ENCODE results near the gene MTNR1A.

Gene MTNR1A

DNA sequence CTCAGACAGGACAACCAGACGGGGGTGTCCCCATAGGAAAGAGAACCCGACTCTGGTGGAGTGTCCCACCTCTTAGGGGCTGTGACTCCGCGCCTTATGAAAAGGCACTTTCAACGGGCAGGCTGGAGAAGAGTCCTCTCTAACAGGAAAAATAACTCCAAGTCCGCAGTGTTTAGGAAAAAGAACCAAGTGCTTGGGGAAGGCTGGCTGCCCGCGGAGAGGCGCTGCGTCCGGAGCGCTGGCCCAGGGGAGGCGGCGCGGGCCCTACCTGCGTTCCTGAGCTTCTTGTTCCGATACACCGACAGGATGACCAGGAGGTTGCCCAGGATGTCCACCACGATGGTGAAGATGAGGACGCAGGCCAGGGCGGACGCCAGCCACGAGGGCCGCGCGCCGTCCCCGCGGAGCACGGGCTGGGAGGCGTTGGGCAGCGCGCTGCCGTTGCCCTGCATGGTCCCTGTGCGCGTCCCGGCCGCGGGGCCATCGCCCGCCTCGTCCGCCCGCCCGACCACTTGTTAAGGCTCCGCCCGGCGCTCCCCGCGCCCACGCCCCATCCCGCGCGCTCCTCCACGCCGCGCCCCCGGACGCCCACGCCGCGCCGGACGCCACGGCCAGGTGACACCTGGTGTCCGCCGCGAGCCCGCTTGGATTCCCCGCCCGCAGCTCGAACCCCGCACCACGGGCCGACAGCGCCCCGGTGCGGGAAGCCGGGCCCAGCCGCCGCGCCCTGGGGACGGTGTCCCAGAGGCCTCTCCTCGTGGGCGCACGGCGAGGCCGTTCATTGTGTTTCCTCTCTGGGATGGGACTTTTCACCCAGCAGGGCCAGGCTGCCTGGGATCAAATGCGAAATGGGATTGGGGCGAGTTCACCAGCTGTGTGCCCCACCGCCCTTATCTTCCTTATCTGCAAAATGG, at the start of gene MTNR1A:
TSS of gene MTNR1A (minus strand) at position 654 of the 914 bp plus-strand sequence. CDS start at position 452, 202 bp downstream.
- DNase-seq (ENCODE audit: low spot score): no peak

DNA sequence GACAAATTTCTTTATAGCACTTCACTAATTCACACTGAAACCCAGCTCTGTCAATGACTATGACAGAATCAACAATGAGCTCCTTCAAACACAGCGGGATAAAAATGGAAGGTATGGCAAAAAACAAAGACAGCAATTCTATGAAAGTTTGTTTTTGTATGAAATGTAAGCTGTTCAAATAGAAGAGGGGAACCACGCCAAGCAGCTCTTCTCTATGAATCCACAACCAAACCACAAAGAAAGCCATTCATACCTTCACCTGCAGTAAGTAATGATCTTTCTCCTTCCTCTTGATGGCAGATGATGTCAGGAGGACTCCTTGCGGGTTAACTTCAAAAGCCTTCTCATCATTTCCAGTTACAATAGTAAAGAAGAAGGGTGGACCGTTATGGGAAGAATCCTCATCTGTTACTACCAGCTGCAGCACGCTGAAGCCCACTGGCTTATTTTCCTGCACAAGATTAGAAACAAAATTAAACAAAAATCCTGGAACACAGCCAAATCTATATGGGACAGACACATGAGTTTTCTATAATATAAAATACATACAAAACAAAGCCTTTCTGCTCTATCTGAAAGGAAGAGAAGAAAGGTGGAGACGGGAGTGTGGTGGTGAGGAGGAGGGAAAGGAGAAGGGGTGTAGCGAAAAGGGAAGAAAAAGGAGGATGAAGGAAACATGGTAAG, 48.9 kb upstream of the MTNR1A start:
- DNase-seq (ENCODE audit: low spot score): no peak

GRCh38 chr4:186602978-186603377, 47.6 kb upstream of the MTNR1A start:
- DNase-seq (ENCODE audit: low spot score): no peak

DNA sequence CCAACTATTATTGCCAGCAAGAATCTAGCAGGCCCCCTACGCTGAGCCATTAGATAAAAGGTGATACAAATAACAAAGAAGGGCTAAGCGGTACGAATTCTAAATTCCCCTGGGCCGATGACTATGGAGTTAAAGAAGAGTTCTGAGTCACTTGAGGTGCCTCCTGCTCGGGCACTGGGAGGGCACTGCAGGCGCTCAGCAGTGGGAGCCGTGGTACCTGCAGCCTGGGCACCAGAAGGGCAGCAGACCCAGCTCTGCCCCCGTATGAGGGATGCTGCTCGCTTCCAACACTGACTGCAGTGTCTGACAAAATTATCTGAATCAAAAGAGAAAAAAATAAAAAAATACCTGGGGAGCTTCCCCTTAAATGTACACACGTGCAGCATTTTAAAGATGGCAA, 44.1 kb upstream of the MTNR1A start:
- no peak for DNase-seq (ENCODE audit: low spot score)

- no peak for DNase-seq (ENCODE audit: low spot score)
These were observed 43.3 kb upstream of the MTNR1A start for GRCh38 chr4:186598686-186599085.

- DNase-seq (ENCODE audit: low spot score): no peak
These were observed 41.6 kb upstream of the MTNR1A start for GRCh38 chr4:186596850-186597390.

DNA sequence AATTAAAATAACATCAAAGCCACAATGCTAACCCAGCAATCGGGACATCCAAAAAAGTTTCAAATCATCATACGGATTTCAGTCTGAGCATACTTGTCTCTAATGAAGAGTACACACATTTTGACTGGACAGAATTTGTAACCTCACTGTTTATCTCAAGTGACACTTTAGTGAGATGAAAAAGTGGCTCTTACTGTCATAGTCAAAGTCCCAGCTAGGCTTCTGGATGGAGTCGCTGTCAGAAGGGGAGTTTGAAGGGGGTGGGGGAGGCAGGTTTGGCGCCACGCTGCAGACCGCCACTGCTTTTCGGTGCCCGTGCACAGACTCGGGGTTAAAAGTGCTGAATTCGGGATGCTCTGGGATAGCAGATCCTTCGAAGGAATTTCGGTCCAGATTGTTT, 41.0 kb upstream of the MTNR1A start:
- no peak for DNase-seq (ENCODE audit: low spot score)

DNA sequence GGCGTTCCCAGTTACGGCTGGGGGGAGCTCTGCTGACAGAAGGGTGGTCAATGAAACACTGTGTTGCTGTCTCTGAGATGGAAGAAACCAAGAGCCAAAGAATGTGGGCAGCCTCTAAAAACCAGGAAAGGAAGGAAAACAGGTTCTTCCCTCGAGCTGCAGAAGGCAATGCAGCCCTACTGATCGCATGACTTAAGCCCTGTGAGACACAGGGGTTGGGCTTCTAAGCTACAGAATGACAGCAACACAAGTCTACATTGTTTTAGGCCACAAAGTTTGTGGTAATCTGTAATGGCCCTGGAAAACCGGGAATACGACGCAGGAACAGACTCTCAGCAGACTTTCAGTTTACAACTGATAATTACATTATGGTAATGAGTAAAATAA, 38.2 kb upstream of the MTNR1A start:
- DNase-seq (ENCODE audit: low spot score): no peak

DNA sequence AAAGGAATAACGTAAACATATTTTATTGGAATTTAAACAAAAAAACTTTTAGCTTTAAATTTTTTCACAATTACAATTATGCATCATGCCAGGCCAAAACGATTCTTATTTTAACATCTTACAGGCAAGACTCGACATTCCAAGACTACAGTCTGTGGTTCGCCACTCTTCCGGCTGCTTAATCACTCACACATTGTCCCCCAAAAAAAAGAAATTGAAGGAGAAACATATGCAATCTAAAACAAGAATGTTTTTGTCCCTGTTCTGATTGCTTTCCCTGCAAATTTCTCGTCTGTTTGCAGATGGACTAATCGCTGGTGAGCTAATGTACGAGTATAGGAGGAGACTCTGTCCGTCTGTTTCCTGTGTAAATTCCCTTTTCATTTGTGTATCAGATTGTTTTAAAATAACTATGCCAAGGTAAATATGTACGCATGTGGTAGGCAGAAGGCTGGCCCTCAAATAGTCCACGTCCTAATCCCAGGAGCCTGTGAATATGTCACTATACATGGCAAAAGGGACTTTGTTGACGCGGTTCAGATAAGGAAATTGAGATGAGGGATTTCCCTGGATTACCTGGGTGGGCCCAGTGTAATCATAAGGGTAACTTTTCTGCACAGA, 37.7 kb upstream of the MTNR1A start:
- no peak for DNase-seq (ENCODE audit: low spot score)

- DNase-seq (ENCODE audit: low spot score): no peak
These were observed 37.1 kb upstream of the MTNR1A start for GRCh38 chr4:186592445-186592844.

GRCh38 chr4:186591651-186592050, 36.3 kb upstream of the MTNR1A start:
- DNase-seq (ENCODE audit: low spot score): no peak

- no peak for DNase-seq (ENCODE audit: low spot score)
These were observed 33.1 kb upstream of the MTNR1A start for GRCh38 chr4:186588503-186588902.

- peak; percentile 41 for DNase-seq (ENCODE audit: low spot score)
These were observed 32.1 kb upstream of the MTNR1A start for GRCh38 chr4:186587416-186588018.

DNA sequence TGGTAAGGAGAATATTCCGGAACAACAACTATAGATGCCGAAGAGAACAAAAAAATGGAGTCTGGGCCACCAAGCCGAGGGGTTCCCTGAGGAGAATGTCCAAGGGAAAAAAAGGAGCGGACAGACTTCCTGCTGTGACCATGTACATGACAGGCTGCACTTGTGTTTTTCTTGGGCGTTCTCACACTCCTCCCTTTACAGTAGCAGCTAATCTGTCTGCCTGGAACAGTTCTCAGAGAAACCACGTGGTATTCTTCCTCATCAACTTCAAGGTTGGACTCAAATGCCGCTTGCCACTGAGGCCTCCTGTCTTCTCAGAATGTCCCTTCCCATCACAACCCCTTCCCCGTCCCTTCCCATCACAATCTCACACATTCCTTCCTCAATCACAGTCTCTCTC, 30.8 kb upstream of the MTNR1A start:
- DNase-seq (ENCODE audit: low spot score): no peak

GRCh38 chr4:186584912-186585311, 29.5 kb upstream of the MTNR1A start:
- no peak for DNase-seq (ENCODE audit: low spot score)

GRCh38 chr4:186581421-186581820, 26.1 kb upstream of the MTNR1A start:
- no peak for DNase-seq (ENCODE audit: low spot score)

DNA sequence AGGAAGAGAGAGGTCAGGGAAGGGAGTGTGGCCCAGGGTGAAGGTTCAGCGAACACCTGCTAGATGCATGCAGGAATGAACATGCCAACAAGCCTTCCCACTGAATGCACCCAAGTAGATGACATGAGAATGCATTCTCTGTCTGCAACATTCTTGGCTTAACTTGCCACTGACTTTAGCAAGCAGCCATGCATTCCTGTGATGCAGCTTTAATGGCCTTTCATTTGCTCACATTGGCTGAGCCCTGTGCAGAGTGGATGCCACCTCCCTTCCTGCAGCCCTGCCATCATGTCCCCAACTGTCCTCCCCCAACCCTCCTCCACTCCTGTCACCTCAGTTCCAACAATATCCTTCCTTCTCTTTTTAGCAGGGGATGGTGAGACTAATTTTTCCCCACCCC, 25.3 kb upstream of the MTNR1A start:
- no peak for DNase-seq (ENCODE audit: low spot score)

- DNase-seq (ENCODE audit: low spot score): no peak
These were observed 15.0 kb upstream of the MTNR1A start for GRCh38 chr4:186570193-186570996.

DNA sequence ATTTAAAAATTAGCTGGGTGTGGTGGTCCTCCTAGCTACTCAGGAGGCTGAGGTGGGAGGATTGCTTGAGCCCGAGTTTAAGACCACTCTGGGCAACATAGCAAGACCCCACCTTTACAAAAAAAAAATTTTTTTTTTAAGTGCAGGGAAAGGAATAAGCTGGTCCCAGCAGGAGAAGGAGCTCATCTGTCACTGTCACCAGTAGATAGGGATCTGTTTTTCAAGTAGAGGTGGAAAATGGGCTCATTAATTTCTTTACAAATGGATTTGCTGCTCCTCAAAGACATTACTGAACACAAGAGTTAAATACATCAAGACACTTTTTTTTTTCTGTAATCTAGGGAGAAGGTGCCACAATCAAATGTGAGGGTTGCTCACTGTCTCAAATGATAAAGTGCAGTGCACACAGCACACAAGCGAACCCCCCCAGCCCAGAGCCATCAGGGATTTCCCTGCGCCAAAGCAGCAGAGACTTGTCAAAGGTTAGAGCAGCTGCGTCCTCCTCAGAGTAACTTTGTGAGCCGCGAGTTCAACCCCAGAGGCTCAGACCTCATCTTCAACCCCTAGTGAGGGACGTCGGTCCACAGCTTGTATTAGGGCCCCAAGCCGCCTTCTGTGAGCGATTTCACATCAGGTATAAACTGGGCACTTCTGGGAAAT, 14.3 kb upstream of the MTNR1A start:
- no peak for DNase-seq (ENCODE audit: low spot score)

DNA sequence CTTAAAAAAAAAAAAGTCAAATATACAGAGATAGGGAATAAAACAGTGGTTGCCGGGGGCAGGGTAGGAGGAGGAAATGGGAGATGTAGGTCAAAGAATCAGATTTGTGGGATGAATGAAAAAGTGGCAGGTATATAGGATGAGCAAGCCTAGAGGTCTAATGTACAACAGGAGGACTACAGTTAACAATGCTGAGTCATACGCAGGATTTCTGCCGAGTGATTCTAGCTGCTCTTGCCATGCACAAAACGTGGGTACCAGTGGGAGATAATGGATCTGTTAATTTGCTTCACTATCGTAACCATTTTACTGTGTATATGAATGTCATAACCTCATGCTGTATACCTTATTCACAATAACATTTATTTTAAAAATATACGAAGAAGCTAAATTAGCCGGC, 10.7 kb upstream of the MTNR1A start:
- no peak for DNase-seq (ENCODE audit: low spot score)

DNA sequence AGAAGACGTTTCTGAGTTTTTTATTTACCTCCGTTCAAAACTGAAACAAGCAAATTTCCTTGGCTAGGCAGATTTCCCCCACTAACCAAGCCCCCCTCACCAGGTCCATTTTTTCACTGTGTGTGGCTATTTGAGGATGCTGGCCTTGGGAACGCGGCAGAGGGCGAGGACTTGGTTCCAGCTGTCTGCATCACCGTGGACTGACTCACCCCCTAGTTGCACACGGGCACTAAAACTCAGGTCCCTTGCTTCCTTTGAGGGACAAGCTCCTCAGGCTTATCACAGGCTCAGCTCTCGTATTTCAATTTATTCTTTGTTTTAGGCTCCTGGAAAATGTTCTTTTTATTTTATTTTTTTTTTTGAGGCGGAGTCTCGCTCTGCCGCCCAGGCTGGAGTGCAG, 8.4 kb upstream of the MTNR1A start:
- DNase-seq (ENCODE audit: low spot score): no peak
